GM23248 (cell line): ENCODE data around the gene CTCF. TPM values are rescaled to one million over a fixed set of nuclear protein-coding genes. Genes with fewer than 3 reads are reported as not detected.
A peak's percentile ranks its signal among the peaks of the same experiment; 100 is the strongest.

ENCODE experiments used
- DNase-seq: peaks from one replicate; pipeline ENCODE4 v3.0.0-alpha.2; 2015
- H2AFZ ChIP-seq: fragments of 200-600 bp; sonication (generic); 2 replicates; pipeline ENCODE4 v1.6.1; 2016; ENCODE audit warnings: antibody characterized with exemption
- H3F3A ChIP-seq: fragments of 200-600 bp; sonication (generic); 2 replicates; pipeline ENCODE4 v1.6.1; 2016; ENCODE audit warnings: mild to moderate bottlenecking, antibody characterized with exemption, mixed run types; ENCODE audit not compliant: insufficient read depth
- H3K27ac ChIP-seq: fragments of 200-600 bp; sonication (generic); 2 replicates; pipeline ENCODE4 v1.5.1; 2016; ENCODE audit warnings: mild to moderate bottlenecking
- H3K27me3 ChIP-seq: fragments of 200-600 bp; sonication (generic); replicated peaks from 2 replicates; pipeline ENCODE4 v1.6.1; 2016; ENCODE audit warnings: mild to moderate bottlenecking; ENCODE audit not compliant: insufficient read depth
- H3K36me3 ChIP-seq: fragments of 200-600 bp; sonication (generic); 2 replicates; pipeline ENCODE4 v1.6.1; 2016; ENCODE audit warnings: low read depth, mild to moderate bottlenecking
- H3K4me1 ChIP-seq: fragments of 200-600 bp; sonication (generic); 2 replicates; pipeline ENCODE4 v1.6.1; 2016; ENCODE audit warnings: mild to moderate bottlenecking; ENCODE audit not compliant: insufficient read depth
- H3K4me2 ChIP-seq: fragments of 200-600 bp; sonication (generic); one replicate; pipeline ENCODE4 v1.6.1; 2016; ENCODE audit warnings: mild to moderate bottlenecking; ENCODE audit not compliant: unreplicated experiment
- H3K4me3 ChIP-seq: fragments of 200-600 bp; sonication (generic); 2 replicates; pipeline ENCODE4 v1.5.1; 2016; ENCODE audit warnings: mild to moderate bottlenecking
- H3K79me2 ChIP-seq: fragments of 200-600 bp; sonication (generic); 2 replicates; pipeline ENCODE4 v1.6.1; 2016; ENCODE audit warnings: mild to moderate bottlenecking; ENCODE audit not compliant: insufficient read depth
- H3K9ac ChIP-seq: fragments of 200-600 bp; sonication (generic); 2 replicates; pipeline ENCODE4 v1.6.1; 2016; ENCODE audit warnings: mild to moderate bottlenecking
- H3K9me2 ChIP-seq: fragments of 200-600 bp; sonication (generic); 2 replicates; pipeline ENCODE4 v1.6.1; 2016; ENCODE audit warnings: mixed run types, mild to moderate bottlenecking, moderate library complexity; ENCODE audit not compliant: insufficient read depth
- H3K9me3 ChIP-seq: fragments of 200-600 bp; sonication (generic); one replicate; pipeline ENCODE4 v1.6.1; 2017; ENCODE audit warnings: low read depth
- H4K20me1 ChIP-seq: fragments of 200-600 bp; sonication (generic); 2 replicates; pipeline ENCODE4 v1.6.0; 2016; ENCODE audit not compliant: insufficient read depth
- EZH2 ChIP-seq: fragments of 200-600 bp; sonication (generic); IDR thresholded peaks from 2 replicates; pipeline ENCODE4 v1.6.1; 2018; ENCODE audit warnings: antibody characterized with exemption, mild to moderate bottlenecking; ENCODE audit not compliant: insufficient read depth, poor library complexity, severe bottlenecking
- EZH2phosphoT487 ChIP-seq: fragments of 200-600 bp; sonication (generic); IDR thresholded peaks from 2 replicates; pipeline ENCODE4 v1.6.1; 2018; ENCODE audit warnings: antibody characterized with exemption, moderate library complexity, mild to moderate bottlenecking, low read depth; ENCODE audit not compliant: insufficient read depth
- WGBS, 2 experiments: methylation state at CpG; one replicate each; pipeline ENCODE4 v1.1.6; 2015 to 2017; ENCODE audit warnings: low lambda C conversion rate in 2 of 2, low coverage in 1 of 2; ENCODE audit errors: missing lambda C conversion rate in 2 of 2; 5-methylcytosine and 5-hydroxymethylcytosine counted together
- in situ Hi-C: fragments of 300-500 bp; cut with MboI; formaldehyde crosslinking; loops from 2 replicates; pipeline ENCODE4 v1.15.0; 2020
- polyA plus RNA-seq: library from polyadenylated mRNA; unstranded; fragments of >200 nt; fragmentation: Nextera tagmentation; extraction: Ambion mirVana; gene quantifications from 2 replicates; pipeline ENCODE4 v1.2.1, GENCODE V29; 2016
- total RNA-seq: library from RNA; depleted of rRNA; stranded (reverse); fragments of >200 nt; shearing (Covaris generic); gene quantifications from 2 replicates; pipeline ENCODE4 v1.2.3, GENCODE V29; 2014

CTCF gene
- total and polyA plus RNA-seq, 2 experiments from 2014 or later: 19.6 to 21.9 TPM

GRCh38 chr16:67653789-67654402 lies 91.6 kb downstream of the CTCF start:
- Histone ChIP-seq H3K9me2 (no peaks in the 10 kb centered on the region), H3F3A (no peaks in the 10 kb centered on the region), H3K9ac (peak overlapping the region; percentile 37), H3K4me1 (no peaks in the 10 kb centered on the region), H3K36me3 (no peaks in the 10 kb centered on the region), H3K4me3 (peak overlapping the region; percentile 61), H3K4me2 (peak overlapping the region; percentile 75), H3K9me3 (no peaks in the 10 kb centered on the region), H3K27me3 (peaks cover 28% of the 10 kb centered on the region), H3K27ac (no peak overlapping the region), H2AFZ (no peak overlapping the region), H3K79me2 (peaks cover 7% of the 10 kb centered on the region; the same call in 1 of the 2 replicates), H4K20me1 (no peaks in the 10 kb centered on the region)
- TF ChIP-seq EZH2phosphoT487: no peak
- TF ChIP-seq EZH2: no peak
- in situ Hi-C loops: no loop called here
- WGBS, 2 experiments: 23 to 37% methylated on average over 10 to 25 of the region's 25 CpGs
- DNase-seq: no peak

GRCh38 chr16:67654403-67654911 lies 92.1 kb downstream of the CTCF start:
- no peaks in the 10 kb centered on the region for H3K9me3 ChIP-seq
- no peaks in the 10 kb centered on the region for H3K36me3 ChIP-seq
- no peak overlapping the region for H3K4me3 ChIP-seq
- H3K9me2 ChIP-seq: no peaks in the 10 kb centered on the region
- no peak overlapping the region for H3K9ac ChIP-seq
- no peaks in the 10 kb centered on the region for H4K20me1 ChIP-seq
- no peak for TF ChIP-seq EZH2phosphoT487
- TF ChIP-seq EZH2: no peak
- in situ Hi-C loops: no loop called here
- no peaks in the 10 kb centered on the region for H3K4me1 ChIP-seq
- H3K27me3 ChIP-seq: peaks cover 22% of the 10 kb centered on the region
- H3K4me2 ChIP-seq: no peak overlapping the region
- no peaks in the 10 kb centered on the region for H3F3A ChIP-seq
- no peak for DNase-seq
- 59 to 60% methylated on average over 30 of the region's 30 CpGs for WGBS, 2 experiments
- H2AFZ ChIP-seq: no peak overlapping the region
- no peak overlapping the region for H3K27ac ChIP-seq
- H3K79me2 ChIP-seq: peaks cover 12% of the 10 kb centered on the region

GRCh38 chr16:67655363-67655762 lies 93.0 kb downstream of the CTCF start:
- no peak overlapping the region for H3K9ac ChIP-seq
- in situ Hi-C loops: no loop called here
- H3K9me2 ChIP-seq: no peaks in the 10 kb centered on the region
- H3K4me1 ChIP-seq: no peaks in the 10 kb centered on the region
- H3F3A ChIP-seq: no peaks in the 10 kb centered on the region
- no peak for TF ChIP-seq EZH2
- no peak for TF ChIP-seq EZH2phosphoT487
- 67 to 69% methylated on average over 4 of the region's 4 CpGs for WGBS, 2 experiments
- no peak overlapping the region for H3K27ac ChIP-seq
- peaks cover 16% of the 10 kb centered on the region for H3K27me3 ChIP-seq
- DNase-seq: no peak
- no peak overlapping the region for H2AFZ ChIP-seq
- no peak overlapping the region for H3K4me3 ChIP-seq
- H4K20me1 ChIP-seq: no peaks in the 10 kb centered on the region
- no peaks in the 10 kb centered on the region for H3K36me3 ChIP-seq
- no peaks in the 10 kb centered on the region for H3K9me3 ChIP-seq
- peaks cover 12% of the 10 kb centered on the region for H3K79me2 ChIP-seq
- no peak overlapping the region for H3K4me2 ChIP-seq

- H3F3A ChIP-seq: no peaks in the 10 kb centered on the region
- H3K4me3 ChIP-seq: no peak overlapping the region
- no peak overlapping the region for H3K4me2 ChIP-seq
- in situ Hi-C loops: no loop called here
- WGBS, 2 experiments: 89 to 94% methylated on average over 9 of the region's 9 CpGs
- H3K27ac ChIP-seq: no peak overlapping the region
- no peak overlapping the region for H3K9ac ChIP-seq
- H3K79me2 ChIP-seq: peaks cover 12% of the 10 kb centered on the region
- H3K9me3 ChIP-seq: no peaks in the 10 kb centered on the region
- peaks cover 9% of the 10 kb centered on the region for H3K27me3 ChIP-seq
- TF ChIP-seq EZH2phosphoT487 (no peak), EZH2 (no peak)
- no peaks in the 10 kb centered on the region for H3K4me1 ChIP-seq
- no peaks in the 10 kb centered on the region for H4K20me1 ChIP-seq
- no peaks in the 10 kb centered on the region for H3K36me3 ChIP-seq
- H2AFZ ChIP-seq: no peak overlapping the region
- no peaks in the 10 kb centered on the region for H3K9me2 ChIP-seq
- DNase-seq: no peak
Measured at GRCh38 chr16:67656344-67657016, 94.2 kb downstream of the CTCF start.
